GM21786 (cell line): ENCODE data around the gene ABHD3.
A peak's percentile ranks its signal among the peaks of the same experiment; 100 is the strongest.
"Not testable (repeated sequence)": the region's sequence is repeated elsewhere in the genome, so short reads cannot be mapped to it uniquely, and the experiment has no call there.

ENCODE experiments used
- ATAC-seq: cut with Tn5 transposase; IDR thresholded peaks from one replicate; pipeline ENCODE4 v1.9.1; 2021; ENCODE audit not compliant: unreplicated experiment

ABHD3 gene

DNA sequence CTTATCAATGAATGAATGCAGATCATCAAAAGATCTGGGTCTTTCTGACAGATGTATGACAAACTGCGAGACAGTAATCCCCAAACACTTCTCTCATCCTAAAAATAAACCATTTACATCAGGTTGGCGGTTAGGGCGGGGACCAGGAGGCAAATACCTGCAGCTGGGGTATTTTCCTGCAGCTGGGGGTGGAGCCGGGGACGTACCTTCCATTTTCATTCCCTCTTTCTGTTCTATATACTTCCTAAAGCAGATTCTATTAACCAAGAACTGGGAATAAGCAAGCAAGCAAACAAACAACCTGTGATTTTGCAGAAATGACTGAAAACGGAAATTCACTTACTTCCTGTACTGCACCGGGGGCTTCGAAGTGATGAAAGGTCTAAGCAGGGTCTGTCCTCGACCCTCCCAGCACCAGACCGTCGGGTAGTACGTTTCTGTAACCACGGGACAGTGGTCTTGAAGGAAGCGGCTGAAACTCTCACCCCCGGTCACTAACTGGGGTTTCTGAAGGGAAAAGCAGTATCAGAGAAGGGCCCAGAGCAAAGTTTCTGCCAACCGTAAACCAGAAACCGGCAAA, 1.2 kb downstream of the ABHD3 start:
- no peak for ATAC-seq

- no peak for ATAC-seq
These were observed 2.0 kb downstream of the ABHD3 start for GRCh38 chr18:21702602-21703001.

DNA sequence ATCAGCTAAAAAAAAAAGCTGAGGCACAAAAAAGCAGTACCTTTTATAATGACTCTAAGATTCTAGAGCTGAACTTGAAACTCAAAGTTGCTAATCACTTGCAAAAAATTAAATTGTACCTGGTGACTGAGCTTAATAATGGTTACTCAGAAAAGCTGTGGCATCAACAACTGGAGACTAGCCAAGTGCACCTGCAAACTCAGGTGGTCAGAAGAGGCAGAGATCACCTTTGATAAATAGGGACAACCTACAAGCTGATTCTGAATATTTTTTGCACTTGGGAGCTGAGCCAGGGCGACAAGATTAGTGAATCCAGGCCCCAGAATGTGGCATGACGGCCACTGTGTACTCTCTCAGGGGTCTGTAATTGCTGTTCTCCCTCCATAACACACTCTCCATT, 3.0 kb downstream of the ABHD3 start:
- no peak for ATAC-seq

GRCh38 chr18:21700528-21701075, 4.0 kb downstream of the ABHD3 start:
- ATAC-seq, result no peak

GRCh38 chr18:21693322-21693721, 11.3 kb downstream of the ABHD3 start:
- no peak for ATAC-seq

- no peak for ATAC-seq
These were observed 14.8 kb downstream of the ABHD3 start for GRCh38 chr18:21689736-21690135.

- no peak for ATAC-seq
These were observed 18.1 kb downstream of the ABHD3 start for GRCh38 chr18:21686282-21687105.

DNA sequence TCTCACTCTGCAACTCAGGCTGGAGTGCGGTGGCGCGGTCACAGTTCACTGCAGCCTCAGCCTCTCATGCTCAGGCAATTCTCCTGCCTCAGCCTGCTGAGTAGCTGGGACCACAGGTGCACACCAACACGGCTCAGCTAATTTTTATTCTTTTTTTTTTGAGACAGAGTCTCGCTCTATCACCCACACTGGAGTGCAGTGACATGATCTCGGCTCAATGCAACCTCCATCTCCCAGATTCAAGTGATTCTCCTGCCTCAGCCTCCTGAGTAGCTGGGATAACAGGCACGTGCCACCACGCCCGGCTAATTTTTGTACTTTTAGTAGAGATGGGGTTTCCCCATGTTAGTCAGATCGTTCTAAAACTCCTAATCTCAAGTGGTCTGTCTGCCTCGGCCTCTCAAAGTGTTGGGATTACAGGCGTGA, 19.0 kb downstream of the ABHD3 start:
- ATAC-seq, result peak; percentile 73

DNA sequence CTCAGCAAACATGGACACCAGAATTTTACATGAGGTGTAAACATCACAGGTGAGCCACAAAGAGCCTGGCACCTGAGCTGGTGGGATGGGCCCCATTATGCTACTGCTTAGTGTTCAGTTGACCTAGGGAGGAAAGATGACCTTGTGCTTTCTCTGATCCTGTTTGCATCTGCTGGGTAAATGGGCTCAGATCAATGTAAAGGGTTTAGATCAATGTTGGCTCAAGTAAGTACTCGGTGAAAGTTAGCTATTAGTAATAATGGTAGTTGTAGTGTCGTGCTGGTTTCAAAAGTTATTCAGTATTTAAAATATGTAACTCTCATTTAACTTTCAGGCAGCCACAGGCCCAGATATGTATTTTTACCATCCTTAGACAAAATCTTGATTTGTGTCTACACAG, 19.8 kb downstream of the ABHD3 start:
- ATAC-seq, result peak; percentile 49

GRCh38 chr18:21682371-21683051, 22.1 kb downstream of the ABHD3 start:
- ATAC-seq, result no peak

DNA sequence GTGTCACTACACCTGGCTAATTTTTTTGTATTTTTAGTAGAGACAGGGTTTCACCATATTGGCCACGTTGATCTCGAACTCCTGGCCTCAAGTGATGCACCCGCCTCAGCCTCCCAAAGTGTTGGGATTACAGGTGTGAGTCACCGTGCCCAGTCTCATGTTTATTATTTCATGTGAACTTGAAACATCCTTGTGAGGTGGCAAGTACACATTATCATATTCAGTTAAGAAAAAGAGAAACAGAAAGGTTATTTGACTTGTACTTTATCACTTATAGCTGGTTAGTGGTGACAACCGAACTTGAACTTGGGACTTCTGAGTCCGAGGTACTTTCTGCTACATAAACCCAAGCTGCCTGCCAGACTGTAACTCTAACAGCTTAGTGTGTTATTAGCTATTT, 24.4 kb downstream of the ABHD3 start:
- no peak for ATAC-seq

DNA sequence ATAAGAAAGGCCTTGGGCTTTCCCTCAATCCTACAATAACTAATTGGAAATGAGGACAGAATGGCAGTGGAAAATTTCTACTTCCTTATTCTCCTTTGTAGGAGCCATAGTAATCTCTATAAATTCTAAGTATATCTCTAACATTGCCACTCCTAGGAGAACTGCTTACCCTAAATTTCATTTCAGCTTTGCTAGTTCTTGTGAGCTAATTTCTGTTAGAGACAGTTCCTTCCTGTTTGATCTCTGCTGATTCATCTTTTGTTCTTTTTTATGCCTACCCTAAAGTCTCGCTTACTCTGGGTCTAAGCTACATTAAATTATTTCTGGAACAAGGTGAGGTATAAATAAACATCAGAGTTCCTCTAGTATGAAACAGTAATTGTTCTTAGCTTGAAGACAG, 25.7 kb downstream of the ABHD3 start:
- no peak for ATAC-seq

- not testable (repeated sequence) for ATAC-seq
These were observed 29.2 kb downstream of the ABHD3 start for GRCh38 chr18:21675354-21675753.

DNA sequence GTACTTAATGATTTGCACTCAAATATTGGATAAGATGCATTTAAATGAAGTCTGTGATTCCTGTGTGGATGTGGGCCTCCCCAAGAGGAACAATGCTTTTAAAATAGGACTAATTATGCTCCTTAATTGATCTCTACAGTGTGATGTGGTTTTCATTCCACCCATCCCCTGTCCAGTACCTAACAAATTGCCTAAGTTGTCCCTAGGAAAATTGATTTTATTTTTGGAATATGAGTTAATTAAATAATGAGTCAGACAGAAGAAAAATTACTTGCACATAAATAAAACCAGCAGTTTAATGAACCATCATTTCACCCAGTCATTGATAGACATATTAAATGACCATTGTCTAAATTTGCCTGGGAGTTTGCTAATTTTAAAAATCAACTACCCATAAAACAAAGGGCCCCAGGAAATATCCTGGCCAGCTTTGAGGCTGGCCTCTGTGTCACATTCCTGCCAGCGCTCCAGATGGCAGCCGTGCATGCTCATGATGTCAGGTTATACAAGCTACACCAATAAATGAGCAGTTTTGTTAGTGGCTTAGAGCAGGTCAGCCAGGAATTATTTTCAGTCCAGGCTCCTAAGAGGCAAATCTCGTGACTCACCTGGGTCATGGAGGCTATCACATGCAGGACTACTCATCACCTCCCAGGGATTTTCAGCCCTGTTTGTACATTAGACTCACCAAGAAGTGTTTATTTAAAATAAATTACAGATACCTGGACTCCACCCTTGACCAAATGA, 31.9 kb downstream of the ABHD3 start:
- ATAC-seq, result no peak

DNA sequence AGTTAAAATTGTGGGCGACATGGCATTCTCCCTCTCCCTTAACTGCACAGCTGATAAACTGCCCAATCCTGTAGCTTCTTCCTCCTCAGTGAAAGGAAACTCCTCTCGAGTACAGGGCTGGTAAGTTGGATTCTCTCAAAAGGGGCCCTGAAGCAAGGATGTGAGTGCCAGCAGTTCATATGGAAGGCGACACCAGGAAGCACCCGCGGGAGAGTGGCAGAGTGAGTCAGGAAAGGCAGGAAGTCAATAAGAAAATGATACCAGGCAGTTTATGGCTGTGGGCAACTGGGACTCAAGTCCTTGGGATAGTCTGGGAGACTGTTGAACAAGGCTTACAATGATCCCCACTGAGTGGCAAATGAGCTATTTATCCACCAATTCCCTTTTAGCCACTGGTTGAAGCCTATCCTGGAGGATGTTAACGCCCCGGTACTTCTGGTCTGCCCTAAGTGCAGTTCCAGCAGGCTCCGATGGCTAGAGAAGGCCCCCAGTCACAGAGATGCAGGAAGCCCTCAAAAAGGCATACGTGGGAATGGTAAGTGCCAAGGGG, 34.8 kb downstream of the ABHD3 start:
- ATAC-seq, result no peak

GRCh38 chr18:21664069-21664468, 40.5 kb downstream of the ABHD3 start:
- no peak for ATAC-seq

- no peak for ATAC-seq
These were observed 41.0 kb downstream of the ABHD3 start for GRCh38 chr18:21663578-21663977.

DNA sequence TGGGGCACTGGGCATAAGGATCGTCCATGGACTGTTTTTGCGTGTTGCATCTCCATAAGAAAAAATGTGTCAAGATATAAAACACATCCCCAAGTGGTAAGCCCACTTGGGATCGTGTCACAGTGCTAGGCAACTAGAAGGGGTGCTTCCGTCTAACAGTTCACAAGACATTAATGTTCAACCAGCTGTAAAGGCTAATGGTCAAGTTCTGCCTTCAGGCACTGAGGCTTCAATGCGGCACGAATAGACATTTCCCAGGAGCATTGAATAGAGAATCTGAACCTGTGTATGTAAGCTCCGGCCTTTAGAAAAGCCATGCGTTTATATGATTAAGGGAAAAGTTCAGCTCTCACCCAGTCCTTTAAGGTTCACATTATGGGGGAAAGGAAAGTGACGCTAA, 42.0 kb downstream of the ABHD3 start:
- no peak for ATAC-seq

DNA sequence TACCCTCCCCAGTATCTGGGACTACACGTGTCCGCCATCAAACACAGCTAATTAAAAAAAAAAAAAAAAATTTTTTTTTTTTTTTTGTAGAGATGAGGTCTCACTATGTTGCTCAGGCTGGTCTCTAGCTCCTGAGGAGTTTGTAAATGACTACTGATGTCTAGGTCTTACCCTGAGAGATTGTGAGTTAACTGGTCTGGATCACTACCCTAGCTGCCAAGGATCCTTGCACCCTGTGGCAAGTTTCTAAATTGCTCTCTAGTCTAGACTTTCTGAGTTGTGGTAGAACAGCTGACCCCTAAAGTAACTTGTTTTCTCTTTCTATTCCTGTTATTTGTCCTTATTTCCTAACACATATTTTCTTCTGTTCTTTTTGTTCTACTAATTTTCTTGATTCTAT, 44.5 kb downstream of the ABHD3 start:
- peak; percentile 45 for ATAC-seq

- no peak for ATAC-seq
These were observed 48.2 kb downstream of the ABHD3 start for GRCh38 chr18:21656402-21656801.

DNA sequence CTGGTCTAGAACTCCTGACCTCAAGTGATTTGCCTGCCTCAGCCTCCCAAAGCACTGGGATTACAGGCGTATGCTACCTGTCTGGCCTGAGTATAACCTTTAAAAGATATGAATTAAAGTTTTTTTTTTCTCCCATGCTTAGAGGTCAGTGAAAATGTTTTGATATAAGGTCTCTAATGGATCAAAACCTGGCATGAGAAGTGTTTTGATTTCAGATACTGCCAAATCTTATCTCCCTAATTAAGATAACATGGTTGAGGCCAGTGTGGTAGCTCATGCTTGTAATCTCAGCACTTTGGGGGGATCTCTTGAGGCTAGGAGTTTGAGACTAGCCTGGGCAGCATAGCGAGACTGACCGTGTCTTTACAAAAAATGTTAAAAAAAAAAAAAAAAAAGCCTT, 51.2 kb downstream of the ABHD3 start:
- no peak for ATAC-seq
